K562 (cell line): ENCODE results near the gene KCTD19.

Experiments used
- ATF7 ChIP-seq: fragments of 450-650 bp; IDR thresholded peaks from 2 replicates; pipeline ENCODE4 v1.7.1; 2014; ENCODE audit warnings: mild to moderate bottlenecking, moderate library complexity
- FOXA1 ChIP-seq: fragments of 450-650 bp; IDR thresholded peaks from 2 replicates; pipeline ENCODE4 v1.6.1; 2016; ENCODE audit warnings: mild to moderate bottlenecking, borderline replicate concordance
- NCOA2 ChIP-seq, 2 experiments: fragments of 450-650 bp; IDR thresholded peaks; 2 replicates each; pipeline ENCODE4 v1.6.1; 2018; ENCODE audit warnings: mild to moderate bottlenecking in 2 of 2, moderate library complexity in 1 of 2; ENCODE audit not compliant: partially characterized antibody in 2 of 2
- POLR2A ChIP-seq: fragments of 450-650 bp; conservative IDR thresholded peaks from 2 replicates; pipeline ENCODE4 v1.6.1; 2016
- PRPF4 ChIP-seq: fragments of 200-400 bp; formaldehyde crosslinking; IDR thresholded peaks from one replicate; pipeline ENCODE4 v1.6.1; 2017; ENCODE audit warnings: low read length, low read depth, mild to moderate bottlenecking; ENCODE audit not compliant: insufficient read depth, poor library complexity, severe bottlenecking
- SMAD3 ChIP-seq: fragments of 450-650 bp; formaldehyde crosslinking; conservative IDR thresholded peaks from 2 replicates; pipeline ENCODE4 v1.4.0; 2020; ENCODE audit warnings: mild to moderate bottlenecking
- ZNF324 ChIP-seq: fragments of 250-450 bp; sonication (Bioruptor Pico); IDR thresholded peaks from 2 replicates; pipeline ENCODE4 v1.4.0; 2020; ENCODE audit warnings: mild to moderate bottlenecking
- TF ChIP-seq, protein P1 (sequence below): sonication (generic); formaldehyde crosslinking; IDR thresholded peaks from 2 replicates; pipeline ENCODE4 v1.8.0; 2022; ENCODE audit warnings: missing genetic modification reagents, mild to moderate bottlenecking, borderline replicate concordance
- TF ChIP-seq, protein P2 (sequence below): sonication (generic); formaldehyde crosslinking; IDR thresholded peaks from 2 replicates; pipeline ENCODE4 v1.8.1; 2023; ENCODE audit warnings: missing genetic modification reagents, mild to moderate bottlenecking, borderline replicate concordance

DNA sequence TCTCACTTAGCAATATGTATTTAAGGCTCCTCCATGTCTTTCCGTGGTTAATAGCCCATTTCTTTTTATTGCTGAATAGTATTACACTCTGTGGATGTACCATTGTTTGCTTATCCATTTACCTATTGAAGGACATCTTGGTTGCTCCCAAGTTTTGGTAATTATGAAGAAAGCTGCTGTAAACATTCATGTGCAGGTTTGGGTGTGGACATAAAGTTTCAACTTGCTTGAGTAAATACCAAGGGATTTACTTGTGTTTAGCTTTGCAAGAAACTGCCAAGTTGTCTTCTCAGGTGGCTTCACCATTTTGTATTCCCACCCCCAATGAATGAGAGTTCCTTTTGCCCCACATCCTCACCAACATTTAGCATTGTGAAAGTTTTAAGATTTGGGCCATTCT, 9.6 kb upstream of the KCTD19 start:
- TF ChIP-seq, protein P1, sequence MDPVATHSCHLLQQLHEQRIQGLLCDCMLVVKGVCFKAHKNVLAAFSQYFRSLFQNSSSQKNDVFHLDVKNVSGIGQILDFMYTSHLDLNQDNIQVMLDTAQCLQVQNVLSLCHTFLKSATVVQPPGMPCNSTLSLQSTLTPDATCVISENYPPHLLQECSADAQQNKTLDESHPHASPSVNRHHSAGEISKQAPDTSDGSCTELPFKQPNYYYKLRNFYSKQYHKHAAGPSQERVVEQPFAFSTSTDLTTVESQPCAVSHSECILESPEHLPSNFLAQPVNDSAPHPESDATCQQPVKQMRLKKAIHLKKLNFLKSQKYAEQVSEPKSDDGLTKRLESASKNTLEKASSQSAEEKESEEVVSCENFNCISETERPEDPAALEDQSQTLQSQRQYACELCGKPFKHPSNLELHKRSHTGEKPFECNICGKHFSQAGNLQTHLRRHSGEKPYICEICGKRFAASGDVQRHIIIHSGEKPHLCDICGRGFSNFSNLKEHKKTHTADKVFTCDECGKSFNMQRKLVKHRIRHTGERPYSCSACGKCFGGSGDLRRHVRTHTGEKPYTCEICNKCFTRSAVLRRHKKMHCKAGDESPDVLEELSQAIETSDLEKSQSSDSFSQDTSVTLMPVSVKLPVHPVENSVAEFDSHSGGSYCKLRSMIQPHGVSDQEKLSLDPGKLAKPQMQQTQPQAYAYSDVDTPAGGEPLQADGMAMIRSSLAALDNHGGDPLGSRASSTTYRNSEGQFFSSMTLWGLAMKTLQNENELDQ (CRISPR knock-in tag): no peak
- TF ChIP-seq ATF7 (no peak), ZNF324 (CRISPR knock-in tag) (no peak), FOXA1 (no peak), NCOA2 (IDR thresholded peaks at IDR 0.05; ENCODE audit: partially characterized antibody in 2 of 2) (no peak), SMAD3 (CRISPR knock-in tag) (no peak), POLR2A (no peak), PRPF4 (no peak)
- TF ChIP-seq, protein P2, sequence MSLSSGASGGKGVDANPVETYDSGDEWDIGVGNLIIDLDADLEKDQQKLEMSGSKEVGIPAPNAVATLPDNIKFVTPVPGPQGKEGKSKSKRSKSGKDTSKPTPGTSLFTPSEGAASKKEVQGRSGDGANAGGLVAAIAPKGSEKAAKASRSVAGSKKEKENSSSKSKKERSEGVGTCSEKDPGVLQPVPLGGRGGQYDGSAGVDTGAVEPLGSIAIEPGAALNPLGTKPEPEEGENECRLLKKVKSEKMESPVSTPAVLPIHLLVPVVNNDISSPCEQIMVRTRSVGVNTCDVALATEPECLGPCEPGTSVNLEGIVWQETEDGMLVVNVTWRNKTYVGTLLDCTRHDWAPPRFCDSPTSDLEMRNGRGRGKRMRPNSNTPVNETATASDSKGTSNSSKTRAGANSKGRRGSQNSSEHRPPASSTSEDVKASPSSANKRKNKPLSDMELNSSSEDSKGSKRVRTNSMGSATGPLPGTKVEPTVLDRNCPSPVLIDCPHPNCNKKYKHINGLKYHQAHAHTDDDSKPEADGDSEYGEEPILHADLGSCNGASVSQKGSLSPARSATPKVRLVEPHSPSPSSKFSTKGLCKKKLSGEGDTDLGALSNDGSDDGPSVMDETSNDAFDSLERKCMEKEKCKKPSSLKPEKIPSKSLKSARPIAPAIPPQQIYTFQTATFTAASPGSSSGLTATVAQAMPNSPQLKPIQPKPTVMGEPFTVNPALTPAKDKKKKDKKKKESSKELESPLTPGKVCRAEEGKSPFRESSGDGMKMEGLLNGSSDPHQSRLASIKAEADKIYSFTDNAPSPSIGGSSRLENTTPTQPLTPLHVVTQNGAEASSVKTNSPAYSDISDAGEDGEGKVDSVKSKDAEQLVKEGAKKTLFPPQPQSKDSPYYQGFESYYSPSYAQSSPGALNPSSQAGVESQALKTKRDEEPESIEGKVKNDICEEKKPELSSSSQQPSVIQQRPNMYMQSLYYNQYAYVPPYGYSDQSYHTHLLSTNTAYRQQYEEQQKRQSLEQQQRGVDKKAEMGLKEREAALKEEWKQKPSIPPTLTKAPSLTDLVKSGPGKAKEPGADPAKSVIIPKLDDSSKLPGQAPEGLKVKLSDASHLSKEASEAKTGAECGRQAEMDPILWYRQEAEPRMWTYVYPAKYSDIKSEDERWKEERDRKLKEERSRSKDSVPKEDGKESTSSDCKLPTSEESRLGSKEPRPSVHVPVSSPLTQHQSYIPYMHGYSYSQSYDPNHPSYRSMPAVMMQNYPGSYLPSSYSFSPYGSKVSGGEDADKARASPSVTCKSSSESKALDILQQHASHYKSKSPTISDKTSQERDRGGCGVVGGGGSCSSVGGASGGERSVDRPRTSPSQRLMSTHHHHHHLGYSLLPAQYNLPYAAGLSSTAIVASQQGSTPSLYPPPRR (CRISPR knock-in tag): no peak
